CD4-positive, alpha-beta memory T cell (primary cell): ENCODE measurements around the gene EPHB1. TPM values are rescaled to one million over a fixed set of nuclear protein-coding genes. Genes with fewer than 3 reads are reported as not detected.

Experiments
- CTCF ChIA-PET: fragments of 350-600 bp; sonication (Branson Sonifier 250); formaldehyde crosslinking; loops from one replicate; lab custom pipeline; 2021; ENCODE audit warnings: inconsistent platforms; ENCODE audit not compliant: partially characterized antibody; lab: Charles Lee
- POLR2A ChIA-PET: fragments of 350-600 bp; sonication (Branson Sonifier 250); formaldehyde crosslinking; loops from one replicate; lab custom pipeline; 2021; ENCODE audit not compliant: partially characterized antibody; lab: Charles Lee
- DNase-seq, 5 donors: peaks; one replicate each; pipeline versions ENCODE4 v3.0.0 to v3.0.0-alpha.2; 2020 to 2022; ENCODE audit warnings: mixed read lengths in 1 of 5
- H3K27ac ChIP-seq: one replicate; pipeline ENCODE4 v1.7.0; 2013; ENCODE audit warnings: low read depth, low read length
- H3K27me3 ChIP-seq: 2 replicates; pipeline ENCODE4 v1.7.0; 2013; ENCODE audit warnings: mild to moderate bottlenecking, low read length, moderate library complexity; ENCODE audit not compliant: insufficient read depth
- H3K36me3 ChIP-seq: 2 replicates; pipeline ENCODE4 v1.7.0; 2013; ENCODE audit warnings: mild to moderate bottlenecking, low read length, moderate library complexity; ENCODE audit not compliant: insufficient read depth
- H3K4me1 ChIP-seq: 2 replicates; pipeline ENCODE4 v1.7.0; 2013; ENCODE audit warnings: mild to moderate bottlenecking, low read length, moderate library complexity; ENCODE audit not compliant: insufficient read depth
- H3K4me3 ChIP-seq, 2 donors: one replicate each; pipeline ENCODE4 v1.7.0; 2013; ENCODE audit warnings: low read length in 2 of 2, mild to moderate bottlenecking in 1 of 2
- H3K9me3 ChIP-seq, 2 donors: one replicate each; pipeline ENCODE4 v1.7.0; 2013; ENCODE audit warnings: low read length in 2 of 2, control low read depth in 1 of 2; ENCODE audit not compliant: control insufficient read depth in 1 of 2
- H3K27ac Mint-ChIP-seq, 7 donors: one replicate each; pipeline ENCODE4 v1.8.0; 2020 to 2021; ENCODE audit warnings: mixed read lengths in 7 of 7, mild to moderate bottlenecking in 6 of 7, inconsistent platforms in 3 of 7, moderate library complexity in 3 of 7
- H3K27me3 Mint-ChIP-seq, 2 donors: one replicate each; pipeline ENCODE4 v1.8.0; 2020 to 2021; ENCODE audit warnings: mixed read lengths in 2 of 2
- H3K36me3 Mint-ChIP-seq, 2 donors: one replicate each; pipeline ENCODE4 v1.8.0; 2020 to 2021; ENCODE audit warnings: mixed read lengths in 2 of 2, inconsistent platforms in 1 of 2, mild to moderate bottlenecking in 1 of 2
- H3K4me1 Mint-ChIP-seq, 4 donors: one replicate each; pipeline ENCODE4 v1.8.0; 2020 to 2021; ENCODE audit warnings: mixed read lengths in 4 of 4, mild to moderate bottlenecking in 1 of 4
- H3K4me3 Mint-ChIP-seq, 8 donors: one replicate each; pipeline ENCODE4 v1.8.0; 2020 to 2021; ENCODE audit warnings: mixed read lengths in 8 of 8, mild to moderate bottlenecking in 7 of 8, moderate library complexity in 6 of 8, inconsistent platforms in 3 of 8
- H3K9me3 Mint-ChIP-seq, 8 donors: one replicate each; pipeline ENCODE4 v1.8.0; 2020 to 2021; ENCODE audit warnings: mixed read lengths in 8 of 8, mild to moderate bottlenecking in 5 of 8, inconsistent platforms in 3 of 8, moderate library complexity in 1 of 8
- intact Hi-C: fragments of 100-400 bp; cut with micrococcal nuclease; formaldehyde crosslinking; loops from one replicate; pipeline ENCODE4 v1.15.1; 2023
- polyA plus RNA-seq, 2 donors: library from polyadenylated mRNA; unstranded; fragments of 300-500 nt; fragmentation: Illumina TruSeq; gene quantifications; one replicate each; pipeline ENCODE4 v1.2.3, GENCODE V29; 2021
- total RNA-seq, 2 experiments: library from RNA; stranded (reverse); gene quantifications; one replicate each; pipeline ENCODE4 v1.2.3, GENCODE V29; 2021

Gene EPHB1
- total and polyA plus RNA-seq, 4 experiments from 2014 or later, result 0.30 to 0.69 (median 0.43) TPM; not detected in 1

GRCh38 chr3:134816623-134817022, 21.6 kb downstream of the EPHB1 start:
- Mint-ChIP-seq H3K4me1 (no peaks in the 10 kb centered on the region), H3K4me3 (no peak overlapping the region), H3K27ac (no peak overlapping the region), H3K9me3 (no peaks in the 10 kb centered on the region), H3K27me3 (peaks cover 0 to 3% of the 10 kb centered on the region in 2 donors), H3K36me3 (no peaks in the 10 kb centered on the region)
- H3K36me3 ChIP-seq, result no peaks in the 10 kb centered on the region
- no peak for DNase-seq
- ChIA-PET POLR2A (no interaction called here), CTCF (no interaction called here)
- intact Hi-C loops, result no loop called here
- no peaks in the 10 kb centered on the region for H3K4me1 ChIP-seq
- no peaks in the 10 kb centered on the region for H3K9me3 ChIP-seq
- no peak overlapping the region for H3K27ac ChIP-seq
- no peak overlapping the region for H3K4me3 ChIP-seq
- H3K27me3 ChIP-seq, result no peaks in the 10 kb centered on the region

GRCh38 chr3:134817297-134817696, 22.2 kb downstream of the EPHB1 start:
- intact Hi-C loops, result no loop called here
- Mint-ChIP-seq H3K4me1 (no peaks in the 10 kb centered on the region), H3K27ac (no peak overlapping the region), H3K9me3 (no peaks in the 10 kb centered on the region), H3K36me3 (no peaks in the 10 kb centered on the region), H3K4me3 (no peak overlapping the region), H3K27me3 (peaks cover 0 to 3% of the 10 kb centered on the region in 2 donors)
- H3K4me3 ChIP-seq, result no peak overlapping the region
- no peaks in the 10 kb centered on the region for H3K27me3 ChIP-seq
- H3K36me3 ChIP-seq, result no peaks in the 10 kb centered on the region
- no peaks in the 10 kb centered on the region for H3K4me1 ChIP-seq
- DNase-seq, result no peak
- ChIA-PET CTCF (interaction anchor here (1.5 kb wide), 1 partner anchor 16 kb away, joined by 3 read pairs; no protein-coding TSS in a partner anchor), POLR2A (no interaction called here)
- no peaks in the 10 kb centered on the region for H3K9me3 ChIP-seq
- H3K27ac ChIP-seq, result no peak overlapping the region

GRCh38 chr3:134820994-134821393, 25.9 kb downstream of the EPHB1 start:
- POLR2A ChIA-PET, result no interaction called here
- H3K27me3 ChIP-seq, result no peaks in the 10 kb centered on the region
- H3K9me3 Mint-ChIP-seq, result peaks cover 0 to 2% (median 0%) of the 10 kb centered on the region in 8 donors
- no peaks in the 10 kb centered on the region for H3K4me1 Mint-ChIP-seq
- H3K36me3 ChIP-seq, result no peaks in the 10 kb centered on the region
- H3K9me3 ChIP-seq, result no peaks in the 10 kb centered on the region
- H3K27ac ChIP-seq, result no peak overlapping the region
- H3K27ac Mint-ChIP-seq, result no peak overlapping the region
- no peak overlapping the region for H3K4me3 Mint-ChIP-seq
- no peaks in the 10 kb centered on the region for H3K4me1 ChIP-seq
- peaks cover 0 to 3% of the 10 kb centered on the region in 2 donors for H3K27me3 Mint-ChIP-seq
- intact Hi-C loops, result no loop called here
- DNase-seq, result no peak
- H3K4me3 ChIP-seq, result no peak overlapping the region
- CTCF ChIA-PET, result no interaction called here
- no peaks in the 10 kb centered on the region for H3K36me3 Mint-ChIP-seq

- H3K27me3 Mint-ChIP-seq, result peaks cover 0 to 3% of the 10 kb centered on the region in 2 donors
- intact Hi-C loops, result no loop called here
- no peaks in the 10 kb centered on the region for H3K4me1 ChIP-seq
- H3K36me3 ChIP-seq, result no peaks in the 10 kb centered on the region
- no peak overlapping the region for H3K27ac ChIP-seq
- H3K9me3 Mint-ChIP-seq, result peaks cover 0 to 2% (median 0%) of the 10 kb centered on the region in 8 donors
- no peaks in the 10 kb centered on the region for H3K4me1 Mint-ChIP-seq
- no peak for DNase-seq
- H3K27ac Mint-ChIP-seq, result no peak overlapping the region
- ChIA-PET POLR2A (no interaction called here), CTCF (no interaction called here)
- no peak overlapping the region for H3K4me3 ChIP-seq
- no peak overlapping the region for H3K4me3 Mint-ChIP-seq
- no peaks in the 10 kb centered on the region for H3K9me3 ChIP-seq
- H3K27me3 ChIP-seq, result no peaks in the 10 kb centered on the region
- no peaks in the 10 kb centered on the region for H3K36me3 Mint-ChIP-seq
These were observed 27.0 kb downstream of the EPHB1 start for GRCh38 chr3:134822090-134822489.

GRCh38 chr3:134823679-134824078, 28.6 kb downstream of the EPHB1 start:
- H3K9me3 Mint-ChIP-seq, result peaks cover 0 to 2% (median 0%) of the 10 kb centered on the region in 8 donors
- H3K27me3 ChIP-seq, result no peaks in the 10 kb centered on the region
- H3K27ac ChIP-seq, result no peak overlapping the region
- POLR2A ChIA-PET, result no interaction called here
- no peaks in the 10 kb centered on the region for H3K36me3 ChIP-seq
- no peak overlapping the region for H3K4me3 Mint-ChIP-seq
- H3K4me1 ChIP-seq, result no peaks in the 10 kb centered on the region
- no peak for DNase-seq
- CTCF ChIA-PET, result interaction anchor here (0.7 kb wide), 1 partner anchor 815 kb away, joined by 4 read pairs; no protein-coding TSS in a partner anchor
- no peak overlapping the region for H3K27ac Mint-ChIP-seq
- H3K36me3 Mint-ChIP-seq, result no peaks in the 10 kb centered on the region
- H3K4me1 Mint-ChIP-seq, result no peaks in the 10 kb centered on the region
- intact Hi-C loops, result no loop called here
- H3K27me3 Mint-ChIP-seq, result peaks cover 3% of the 10 kb centered on the region in 2 donors
- no peak overlapping the region for H3K4me3 ChIP-seq
- H3K9me3 ChIP-seq, result no peaks in the 10 kb centered on the region

GRCh38 chr3:134824791-134825190, 29.7 kb downstream of the EPHB1 start:
- no peak overlapping the region for H3K4me3 Mint-ChIP-seq
- H3K4me1 Mint-ChIP-seq, result no peaks in the 10 kb centered on the region
- Histone ChIP-seq H3K27me3 (no peaks in the 10 kb centered on the region), H3K4me3 (no peak overlapping the region), H3K27ac (no peak overlapping the region), H3K36me3 (no peaks in the 10 kb centered on the region), H3K4me1 (no peaks in the 10 kb centered on the region), H3K9me3 (no peaks in the 10 kb centered on the region)
- ChIA-PET CTCF (no interaction called here), POLR2A (no interaction called here)
- H3K36me3 Mint-ChIP-seq, result no peaks in the 10 kb centered on the region
- H3K27ac Mint-ChIP-seq, result no peak overlapping the region
- H3K27me3 Mint-ChIP-seq, result peaks cover 1 to 3% of the 10 kb centered on the region in 2 donors
- no peak for DNase-seq
- intact Hi-C loops, result no loop called here
- H3K9me3 Mint-ChIP-seq, result peaks cover 0 to 2% (median 0%) of the 10 kb centered on the region in 8 donors

- no peak overlapping the region for H3K27ac ChIP-seq
- H3K36me3 ChIP-seq, result no peaks in the 10 kb centered on the region
- CTCF ChIA-PET, result no interaction called here
- DNase-seq, result no peak
- intact Hi-C loops, result no loop called here
- no peaks in the 10 kb centered on the region for H3K27me3 ChIP-seq
- H3K9me3 ChIP-seq, result no peaks in the 10 kb centered on the region
- Mint-ChIP-seq H3K36me3 (no peaks in the 10 kb centered on the region), H3K27ac (no peak overlapping the region), H3K27me3 (peaks cover 0 to 3% of the 10 kb centered on the region in 2 donors), H3K9me3 (peaks cover 0 to 2% (median 0%) of the 10 kb centered on the region in 8 donors), H3K4me3 (no peak overlapping the region), H3K4me1 (no peaks in the 10 kb centered on the region)
- no peak overlapping the region for H3K4me3 ChIP-seq
- POLR2A ChIA-PET, result no interaction called here
- H3K4me1 ChIP-seq, result no peaks in the 10 kb centered on the region
These were observed 32.2 kb downstream of the EPHB1 start for GRCh38 chr3:134827213-134827612.

- Mint-ChIP-seq H3K4me3 (no peak overlapping the region), H3K36me3 (no peaks in the 10 kb centered on the region), H3K9me3 (peaks cover 0 to 2% (median 0%) of the 10 kb centered on the region in 8 donors), H3K4me1 (no peaks in the 10 kb centered on the region), H3K27me3 (peaks cover 0 to 3% of the 10 kb centered on the region in 2 donors), H3K27ac (no peak overlapping the region)
- Histone ChIP-seq H3K4me3 (no peak overlapping the region), H3K4me1 (no peaks in the 10 kb centered on the region), H3K27me3 (no peaks in the 10 kb centered on the region), H3K27ac (no peak overlapping the region), H3K9me3 (no peaks in the 10 kb centered on the region), H3K36me3 (no peaks in the 10 kb centered on the region)
- CTCF ChIA-PET, result no interaction called here
- no peak for DNase-seq
- intact Hi-C loops, result no loop called here
- POLR2A ChIA-PET, result no interaction called here
These were observed 34.7 kb downstream of the EPHB1 start for GRCh38 chr3:134829721-134830120.
